Smooth muscle cell (in vitro differentiated cells): ENCODE data around the gene CWC27. TPM values are rescaled to one million over a fixed set of nuclear protein-coding genes. Genes with fewer than 3 reads are reported as not detected.

Source experiments
- DNase-seq: peaks from one replicate; lab custom pipeline; 2025; ENCODE audit not compliant: unreplicated experiment; lab: John Stamatoyannopoulos, UW
- H2AFZ ChIP-seq: fragments of 200-600 bp; sonication (generic); 2 replicates; pipeline ENCODE4 v1.6.0; 2016; ENCODE audit warnings: antibody characterized with exemption, low read depth, mild to moderate bottlenecking
- H3F3A ChIP-seq: fragments of 200-600 bp; sonication (generic); 2 replicates; pipeline ENCODE4 v1.6.0; 2017; ENCODE audit warnings: antibody characterized with exemption, low read depth
- H3K27ac ChIP-seq: fragments of 200-600 bp; sonication (generic); 2 replicates; pipeline ENCODE4 v1.5.1; 2016; ENCODE audit warnings: low read depth, mild to moderate bottlenecking
- H3K27me3 ChIP-seq: fragments of 200-600 bp; sonication (generic); 2 replicates; pipeline ENCODE4 v1.6.1; 2016; ENCODE audit warnings: low read depth, mild to moderate bottlenecking
- H3K36me3 ChIP-seq: fragments of 200-600 bp; sonication (generic); 2 replicates; pipeline ENCODE4 v1.5.1; 2016; ENCODE audit warnings: low read depth
- H3K4me1 ChIP-seq: fragments of 200-600 bp; sonication (generic); 2 replicates; pipeline ENCODE4 v1.5.1; 2016; ENCODE audit warnings: low read depth
- H3K4me2 ChIP-seq: fragments of 200-600 bp; sonication (generic); 2 replicates; pipeline ENCODE4 v1.6.0; 2016; ENCODE audit warnings: mild to moderate bottlenecking
- H3K4me3 ChIP-seq: fragments of 200-600 bp; sonication (generic); 2 replicates; pipeline ENCODE4 v1.5.1; 2016; ENCODE audit warnings: mild to moderate bottlenecking
- H3K79me2 ChIP-seq: fragments of 200-600 bp; sonication (generic); 2 replicates; pipeline ENCODE4 v1.6.0; 2016; ENCODE audit warnings: low read depth, mild to moderate bottlenecking
- H3K9ac ChIP-seq: fragments of 200-600 bp; sonication (generic); 2 replicates; pipeline ENCODE4 v1.6.0; 2016; ENCODE audit warnings: low read depth
- H3K9me3 ChIP-seq: fragments of 200-600 bp; sonication (generic); replicated peaks from 2 replicates; pipeline ENCODE4 v1.5.1; 2016; ENCODE audit warnings: low read depth
- H4K20me1 ChIP-seq: fragments of 200-600 bp; sonication (generic); 2 replicates; pipeline ENCODE4 v1.6.0; 2016; ENCODE audit warnings: low read depth
- WGBS: methylation state at CpG from one replicate; pipeline ENCODE4 v1.1.7; 2016; ENCODE audit warnings: low lambda C conversion rate; 5-methylcytosine and 5-hydroxymethylcytosine counted together
- polyA plus RNA-seq: library from polyadenylated mRNA; unstranded; fragments of >200 nt; fragmentation: Nextera tagmentation; extraction: Ambion mirVana; gene quantifications from 2 replicates; pipeline ENCODE4 v1.2.1, GENCODE V29; 2016
- total RNA-seq: library from RNA; depleted of rRNA; stranded (reverse); fragments of >200 nt; gene quantifications from 2 replicates; pipeline ENCODE4 v1.2.3, GENCODE V29; 2014
- TF ChIP-seq, protein P1 (sequence below): fragments of 200-600 bp; sonication (generic); IDR thresholded peaks from 2 replicates; pipeline ENCODE4 v1.5.1; 2017; ENCODE audit warnings: borderline replicate concordance, mild to moderate bottlenecking, antibody characterized with exemption; ENCODE audit not compliant: insufficient read depth, poor library complexity, severe bottlenecking

CWC27 gene
- total and polyA plus RNA-seq, 2 experiments from 2014 or later = 34.6 to 40.8 TPM

DNA sequence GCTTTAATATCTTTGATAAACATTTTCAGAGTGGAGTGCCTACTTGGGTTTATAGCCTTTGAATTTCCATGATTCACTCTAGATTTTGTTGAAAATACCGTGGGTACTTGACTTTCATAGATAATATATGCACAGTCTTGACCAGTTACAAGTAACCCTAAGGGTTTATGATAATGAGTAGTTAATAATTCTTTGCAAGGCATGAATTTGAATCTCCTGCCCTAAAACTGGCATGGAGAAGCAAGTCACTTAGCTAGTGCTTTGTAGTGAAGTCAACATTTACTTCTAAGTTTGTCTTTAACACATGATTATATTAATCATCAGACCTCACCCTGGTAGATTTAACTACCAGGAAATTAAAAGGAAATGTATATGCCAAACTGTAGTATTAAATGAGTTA, 115.8 kb downstream of the CWC27 start:
- no peaks in the 10 kb centered on the region for H3F3A ChIP-seq
- H3K4me3 ChIP-seq = no peak overlapping the region
- no peaks in the 10 kb centered on the region for H4K20me1 ChIP-seq
- H3K79me2 ChIP-seq = no peaks in the 10 kb centered on the region
- DNase-seq = no peak
- H3K9me3 ChIP-seq = no peaks in the 10 kb centered on the region
- TF ChIP-seq, protein P1, sequence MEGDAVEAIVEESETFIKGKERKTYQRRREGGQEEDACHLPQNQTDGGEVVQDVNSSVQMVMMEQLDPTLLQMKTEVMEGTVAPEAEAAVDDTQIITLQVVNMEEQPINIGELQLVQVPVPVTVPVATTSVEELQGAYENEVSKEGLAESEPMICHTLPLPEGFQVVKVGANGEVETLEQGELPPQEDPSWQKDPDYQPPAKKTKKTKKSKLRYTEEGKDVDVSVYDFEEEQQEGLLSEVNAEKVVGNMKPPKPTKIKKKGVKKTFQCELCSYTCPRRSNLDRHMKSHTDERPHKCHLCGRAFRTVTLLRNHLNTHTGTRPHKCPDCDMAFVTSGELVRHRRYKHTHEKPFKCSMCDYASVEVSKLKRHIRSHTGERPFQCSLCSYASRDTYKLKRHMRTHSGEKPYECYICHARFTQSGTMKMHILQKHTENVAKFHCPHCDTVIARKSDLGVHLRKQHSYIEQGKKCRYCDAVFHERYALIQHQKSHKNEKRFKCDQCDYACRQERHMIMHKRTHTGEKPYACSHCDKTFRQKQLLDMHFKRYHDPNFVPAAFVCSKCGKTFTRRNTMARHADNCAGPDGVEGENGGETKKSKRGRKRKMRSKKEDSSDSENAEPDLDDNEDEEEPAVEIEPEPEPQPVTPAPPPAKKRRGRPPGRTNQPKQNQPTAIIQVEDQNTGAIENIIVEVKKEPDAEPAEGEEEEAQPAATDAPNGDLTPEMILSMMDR = no peak
- H3K4me2 ChIP-seq = no peak overlapping the region
- no peaks in the 10 kb centered on the region for H3K36me3 ChIP-seq
- no peak overlapping the region for H2AFZ ChIP-seq
- no peak overlapping the region for H3K27ac ChIP-seq
- H3K9ac ChIP-seq = no peak overlapping the region
- H3K27me3 ChIP-seq = no peaks in the 10 kb centered on the region
- H3K4me1 ChIP-seq = no peaks in the 10 kb centered on the region
- WGBS = 91% methylated on average over 1 of the region's 1 CpG

DNA sequence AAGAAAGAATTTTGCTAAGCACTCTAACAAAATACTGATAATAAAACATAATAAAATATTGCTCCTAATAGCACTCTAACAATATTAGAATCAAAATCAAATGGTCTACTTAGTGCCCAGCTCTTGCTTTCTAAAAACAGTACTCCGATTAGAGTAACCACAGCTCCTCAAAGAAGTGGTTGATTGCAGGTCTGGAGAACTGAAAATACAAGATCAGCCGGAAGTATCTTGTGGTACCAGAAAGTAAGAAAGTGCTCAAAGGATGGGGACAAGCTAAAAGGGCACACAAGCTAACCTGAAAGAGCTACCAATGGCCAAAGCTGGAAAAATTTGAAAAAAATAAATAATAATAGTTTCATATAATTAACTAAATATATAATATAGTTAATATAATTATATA, 119.2 kb downstream of the CWC27 start:
- Histone ChIP-seq H3F3A (no peaks in the 10 kb centered on the region), H3K4me2 (no peak overlapping the region), H4K20me1 (no peaks in the 10 kb centered on the region), H3K27ac (no peak overlapping the region), H2AFZ (no peak overlapping the region), H3K9ac (no peak overlapping the region), H3K9me3 (no peaks in the 10 kb centered on the region), H3K4me1 (no peaks in the 10 kb centered on the region), H3K27me3 (no peaks in the 10 kb centered on the region), H3K36me3 (no peaks in the 10 kb centered on the region), H3K4me3 (no peak overlapping the region), H3K79me2 (no peaks in the 10 kb centered on the region)
- WGBS = 95% methylated on average over 2 of the region's 2 CpGs
- no peak for DNase-seq
- TF ChIP-seq, protein P1 = no peak

DNA sequence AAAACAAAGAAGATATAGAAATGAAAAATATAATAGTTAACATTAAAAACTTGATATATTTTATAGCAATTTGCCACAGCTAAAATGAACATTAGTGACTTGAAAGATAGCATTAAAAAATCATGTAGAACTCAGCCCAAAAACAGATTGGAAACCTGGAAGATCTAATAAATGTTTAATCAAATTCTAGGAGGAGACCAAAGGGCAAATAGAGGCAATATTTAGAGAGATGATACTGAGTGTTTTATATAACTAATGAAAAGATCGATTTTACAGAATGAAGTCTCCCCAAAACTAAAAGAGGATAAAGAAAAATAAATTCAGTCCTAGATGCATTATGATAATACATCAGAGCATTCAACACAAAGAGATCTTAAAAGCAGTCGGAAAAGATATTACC, 127.0 kb downstream of the CWC27 start:
- Histone ChIP-seq H3K27ac (no peak overlapping the region), H3K9me3 (no peaks in the 10 kb centered on the region), H2AFZ (no peak overlapping the region), H3K4me1 (no peaks in the 10 kb centered on the region), H4K20me1 (no peaks in the 10 kb centered on the region), H3K4me2 (no peak overlapping the region), H3K4me3 (no peak overlapping the region), H3K79me2 (no peaks in the 10 kb centered on the region), H3K9ac (no peak overlapping the region), H3K36me3 (peaks cover 3% of the 10 kb centered on the region), H3K27me3 (no peaks in the 10 kb centered on the region), H3F3A (no peaks in the 10 kb centered on the region)
- TF ChIP-seq, protein P1 = no peak
- 100% methylated on average over 2 of the region's 2 CpGs for WGBS
- no peak for DNase-seq

DNA sequence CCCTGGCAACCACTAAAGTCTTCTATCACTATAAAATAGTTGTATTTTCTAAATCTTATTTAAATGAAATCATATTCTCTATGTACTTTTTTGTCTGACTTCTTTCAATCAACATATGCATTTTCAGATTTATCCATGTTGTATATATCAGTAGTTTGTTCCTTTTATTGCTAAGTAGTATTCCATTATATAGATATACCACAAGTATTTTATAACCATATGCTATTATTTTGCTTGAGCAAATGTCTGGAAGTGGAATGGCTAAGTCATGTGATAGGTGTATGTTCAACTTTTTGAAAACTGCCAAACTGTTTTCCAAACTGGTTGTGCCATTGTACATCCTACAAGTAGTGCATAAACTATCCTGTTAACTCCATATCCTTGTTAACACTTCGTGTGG, 131.1 kb downstream of the CWC27 start:
- Histone ChIP-seq H3K9ac (no peak overlapping the region), H3K79me2 (no peaks in the 10 kb centered on the region), H3K4me2 (no peak overlapping the region), H3K4me1 (no peaks in the 10 kb centered on the region), H2AFZ (no peak overlapping the region), H3F3A (no peaks in the 10 kb centered on the region), H3K36me3 (peaks cover 3% of the 10 kb centered on the region), H3K4me3 (no peak overlapping the region), H3K9me3 (no peaks in the 10 kb centered on the region), H3K27me3 (no peaks in the 10 kb centered on the region), H4K20me1 (no peaks in the 10 kb centered on the region), H3K27ac (no peak overlapping the region)
- 96% methylated on average over 1 of the region's 1 CpG for WGBS
- TF ChIP-seq, protein P1 = no peak
- DNase-seq = no peak
